ENCODE results near the gene NAT9. TPM values are rescaled to one million over a fixed set of nuclear protein-coding genes. Genes with fewer than 3 reads are reported as not detected.

NAT9 gene
- polyA plus RNA-seq, 1 experiment = 33.6 TPM

DNA sequence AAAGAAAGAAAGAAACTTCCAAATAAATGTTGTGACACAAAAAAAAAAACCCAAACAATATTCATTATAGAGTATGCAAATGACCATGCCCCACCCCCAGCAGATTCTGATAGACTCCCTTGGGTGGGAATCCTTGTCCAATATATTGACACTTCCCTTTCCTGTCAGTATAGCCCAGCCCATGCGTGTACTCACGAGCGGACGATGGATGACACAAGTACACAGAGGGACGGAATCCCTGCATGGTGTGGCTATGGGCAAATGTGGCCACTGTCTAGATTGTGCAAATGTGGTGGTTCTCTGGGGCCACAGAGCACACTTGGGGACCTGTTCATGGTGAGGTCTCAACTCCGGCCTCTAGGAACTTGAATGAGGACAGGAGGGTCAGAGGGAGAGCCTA lies 36.0 kb downstream of the NAT9 start:
- CTCF ChIA-PET = no interaction called here
- H3K9me3 ChIP-seq (ENCODE audit: control insufficient read depth, insufficient read depth, low read length) = no peaks in the 10 kb centered on the region; the same call in 1 of the 2 replicates
- peaks cover 41% of the 10 kb centered on the region for H3K27me3 ChIP-seq (ENCODE audit: control insufficient read depth, insufficient read depth, low read length)
- H3K4me3 ChIP-seq (ENCODE audit: low read depth, low read length) = no peak overlapping the region
- no peak overlapping the region for H3K27ac ChIP-seq (ENCODE audit: low read depth, low read length)
- no peak for DNase-seq (ENCODE audit: low read depth, low spot score)
- POLR2A ChIA-PET = no interaction called here
- TF ChIP-seq, protein P1, sequence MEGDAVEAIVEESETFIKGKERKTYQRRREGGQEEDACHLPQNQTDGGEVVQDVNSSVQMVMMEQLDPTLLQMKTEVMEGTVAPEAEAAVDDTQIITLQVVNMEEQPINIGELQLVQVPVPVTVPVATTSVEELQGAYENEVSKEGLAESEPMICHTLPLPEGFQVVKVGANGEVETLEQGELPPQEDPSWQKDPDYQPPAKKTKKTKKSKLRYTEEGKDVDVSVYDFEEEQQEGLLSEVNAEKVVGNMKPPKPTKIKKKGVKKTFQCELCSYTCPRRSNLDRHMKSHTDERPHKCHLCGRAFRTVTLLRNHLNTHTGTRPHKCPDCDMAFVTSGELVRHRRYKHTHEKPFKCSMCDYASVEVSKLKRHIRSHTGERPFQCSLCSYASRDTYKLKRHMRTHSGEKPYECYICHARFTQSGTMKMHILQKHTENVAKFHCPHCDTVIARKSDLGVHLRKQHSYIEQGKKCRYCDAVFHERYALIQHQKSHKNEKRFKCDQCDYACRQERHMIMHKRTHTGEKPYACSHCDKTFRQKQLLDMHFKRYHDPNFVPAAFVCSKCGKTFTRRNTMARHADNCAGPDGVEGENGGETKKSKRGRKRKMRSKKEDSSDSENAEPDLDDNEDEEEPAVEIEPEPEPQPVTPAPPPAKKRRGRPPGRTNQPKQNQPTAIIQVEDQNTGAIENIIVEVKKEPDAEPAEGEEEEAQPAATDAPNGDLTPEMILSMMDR (IDR thresholded peaks at IDR 0.05; ENCODE audit: low read depth, low read length) = no peak

DNA sequence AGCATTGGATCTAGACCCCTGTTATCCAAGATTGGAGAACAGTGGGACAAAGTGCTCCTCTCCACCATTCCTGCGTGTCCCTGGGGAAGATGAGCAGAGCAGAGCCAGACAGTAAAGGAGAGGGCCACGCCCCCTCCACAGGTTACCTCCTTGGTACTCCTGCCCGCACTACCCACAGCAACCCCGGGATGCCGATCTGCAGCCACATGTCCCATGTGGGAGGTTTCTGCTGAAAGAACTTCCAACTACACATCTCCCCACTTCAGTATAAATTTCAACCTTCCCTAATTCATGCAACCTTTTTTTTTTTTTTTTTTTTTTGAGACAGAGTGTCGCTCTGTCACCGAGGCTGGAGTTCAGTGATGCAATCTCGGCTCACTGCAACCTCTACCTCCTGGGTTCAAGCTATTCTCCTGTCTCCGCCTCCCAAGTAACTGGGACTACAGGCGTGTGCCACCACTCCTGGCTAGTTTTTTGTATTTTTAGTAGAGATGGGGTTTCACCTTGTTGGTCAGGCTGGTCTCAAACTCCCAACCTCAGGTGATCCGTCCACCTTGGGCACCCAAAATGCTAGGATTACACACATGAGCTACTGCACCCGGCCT lies 36.8 kb downstream of the NAT9 start:
- no peak for DNase-seq (ENCODE audit: low read depth, low spot score)
- Histone ChIP-seq H3K27me3 (ENCODE audit: control insufficient read depth, insufficient read depth, low read length) (peaks cover 43% of the 10 kb centered on the region), H3K9me3 (ENCODE audit: control insufficient read depth, insufficient read depth, low read length) (no peaks in the 10 kb centered on the region; the same call in 1 of the 2 replicates), H3K4me3 (ENCODE audit: low read depth, low read length) (no peak overlapping the region), H3K27ac (ENCODE audit: low read depth, low read length) (no peak overlapping the region)
- POLR2A ChIA-PET = no interaction called here
- CTCF ChIA-PET = interaction anchor here (1.6 kb wide), 1 partner anchor 126 kb away, joined by 10 read pairs; no protein-coding TSS in a partner anchor
- TF ChIP-seq, protein P1 (IDR thresholded peaks at IDR 0.05; ENCODE audit: low read depth, low read length) = no peak

DNA sequence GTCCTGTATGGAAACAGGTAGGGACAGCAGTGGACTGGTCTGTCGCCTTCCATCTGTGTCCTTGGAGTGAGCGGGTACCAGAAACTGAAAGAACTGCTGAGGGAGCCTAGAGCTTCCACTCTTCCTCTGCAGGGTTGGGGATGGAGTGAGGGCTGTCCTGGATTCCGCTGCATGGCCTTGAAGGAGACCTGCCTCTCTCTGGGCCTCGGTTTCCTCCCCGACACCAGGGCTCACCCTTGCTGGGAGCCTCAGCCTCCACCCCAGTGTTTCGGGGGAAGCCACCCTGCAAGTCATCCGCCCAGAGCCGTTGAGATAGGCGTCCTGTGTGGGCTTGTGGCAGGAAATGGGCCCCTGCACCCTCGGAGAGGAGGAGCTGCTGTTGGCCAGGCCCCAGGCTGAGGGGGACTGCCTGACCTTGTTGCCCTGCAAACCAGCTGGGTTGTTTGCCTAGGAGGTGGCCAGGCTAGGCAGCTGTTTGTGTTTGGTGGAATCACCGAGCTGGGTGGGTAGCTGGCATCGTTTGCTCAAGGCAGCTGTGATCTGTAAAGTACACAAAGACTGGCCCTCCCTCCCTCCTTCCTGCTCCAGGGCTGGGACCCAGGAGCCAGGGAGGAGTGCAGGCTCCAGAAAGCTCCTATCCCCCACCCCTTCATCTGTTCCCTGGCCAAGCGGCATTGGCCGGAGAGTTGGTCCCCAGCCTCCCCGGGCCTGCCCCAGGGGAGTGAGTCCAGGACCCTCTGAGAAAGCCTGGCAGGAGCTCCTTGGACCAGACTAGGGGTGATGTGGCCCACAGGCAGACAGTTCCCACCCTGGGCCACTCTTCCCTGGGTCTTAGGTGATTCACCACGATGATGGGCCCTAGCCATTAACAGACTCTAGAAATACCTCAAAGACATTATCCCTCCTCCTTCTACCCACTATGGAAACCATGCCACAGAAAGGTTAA lies 37.8 kb downstream of the NAT9 start:
- peaks cover 43% of the 10 kb centered on the region for H3K27me3 ChIP-seq (ENCODE audit: control insufficient read depth, insufficient read depth, low read length)
- H3K27ac ChIP-seq (ENCODE audit: low read depth, low read length) = no peak overlapping the region
- H3K9me3 ChIP-seq (ENCODE audit: control insufficient read depth, insufficient read depth, low read length) = no peaks in the 10 kb centered on the region; the same call in 1 of the 2 replicates
- TF ChIP-seq, protein P1 (IDR thresholded peaks at IDR 0.05; ENCODE audit: low read depth, low read length) = no peak
- ChIA-PET POLR2A (interaction anchor here (0.8 kb wide), 1 partner anchor 11 kb away, joined by 3 read pairs; no protein-coding TSS in a partner anchor), CTCF (interaction anchor here (0.5 to 4.0 kb wide), 7 partner anchors 7 to 127 kb away, joined by 3 to 28 read pairs (median 4); no protein-coding TSS in a partner anchor)
- no peak overlapping the region for H3K4me3 ChIP-seq (ENCODE audit: low read depth, low read length)
- no peak for DNase-seq (ENCODE audit: low read depth, low spot score)

DNA sequence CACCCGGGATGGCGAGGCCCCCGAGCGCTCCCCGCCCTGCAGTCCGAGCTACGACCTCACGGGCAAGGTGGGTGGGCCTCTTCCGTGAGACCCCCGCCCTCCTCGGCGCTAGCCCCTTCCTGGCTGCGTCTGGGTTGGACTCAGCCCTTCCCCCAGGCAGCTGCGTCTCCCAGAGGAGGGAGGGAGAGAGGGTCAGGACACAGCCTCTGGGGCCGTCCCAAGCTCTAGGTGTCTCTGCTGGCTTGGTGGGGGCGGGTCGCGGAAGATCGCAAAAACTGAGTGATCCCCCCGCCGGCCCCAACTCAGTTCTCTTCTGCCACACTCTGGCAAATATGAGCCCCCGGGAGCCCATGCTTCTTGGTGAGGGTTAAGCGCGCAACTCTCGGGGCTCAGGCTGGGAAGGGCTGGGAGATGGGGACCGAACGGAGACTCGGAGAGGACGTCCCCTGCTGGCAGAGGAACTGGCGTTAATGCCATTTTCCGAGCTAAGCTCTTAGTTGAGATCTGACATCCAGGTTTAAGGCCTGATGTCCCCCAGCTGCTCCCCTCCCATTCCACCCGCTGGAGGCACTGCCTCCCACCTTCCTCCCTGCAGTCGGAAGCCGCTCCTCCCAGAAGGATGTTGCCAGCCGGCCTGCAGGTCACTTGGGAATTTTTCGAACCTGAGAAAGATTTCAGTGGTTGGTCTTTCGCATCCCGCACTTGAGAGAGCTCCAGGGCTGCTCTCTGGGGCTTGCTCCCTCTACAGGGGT lies 38.7 kb downstream of the NAT9 start:
- no peak for DNase-seq (ENCODE audit: low read depth, low spot score)
- ChIA-PET POLR2A (interaction anchor here (0.6 to 0.8 kb wide), 2 partner anchors 12 to 686 kb away, joined by 3 read pairs; no protein-coding TSS in a partner anchor), CTCF (interaction anchor here (0.6 to 4.0 kb wide), 8 partner anchors 8 to 128 kb away, joined by 3 to 28 read pairs (median 4); partner anchors contain the start of gene NAT9)
- Histone ChIP-seq H3K9me3 (ENCODE audit: control insufficient read depth, insufficient read depth, low read length) (no peaks in the 10 kb centered on the region; the same call in 1 of the 2 replicates), H3K27me3 (ENCODE audit: control insufficient read depth, insufficient read depth, low read length) (peaks cover 43% of the 10 kb centered on the region), H3K27ac (ENCODE audit: low read depth, low read length) (no peak overlapping the region), H3K4me3 (ENCODE audit: low read depth, low read length) (no peak overlapping the region)
- TF ChIP-seq, protein P1 (IDR thresholded peaks at IDR 0.05; ENCODE audit: low read depth, low read length) = peak; percentile 38; the same call in 1 of the 2 replicates
